GM18907 (cell line): ENCODE data around the gene LMNB1.
"Not testable (repeated sequence)": the region's sequence is repeated elsewhere in the genome, so short reads cannot be mapped to it uniquely, and the experiment has no call there.

ENCODE experiments used
- ATAC-seq: cut with Tn5 transposase; IDR thresholded peaks from one replicate; pipeline ENCODE4 v1.9.1; 2021; ENCODE audit warnings: mild to moderate bottlenecking, moderate library complexity; ENCODE audit not compliant: unreplicated experiment

Gene LMNB1

GRCh38 chr5:126777975-126778674 lies 1.2 kb downstream of the LMNB1 start:
- ATAC-seq = peak; percentile 72

- ATAC-seq = peak; percentile 10
Observed at GRCh38 chr5:126778675-126779403, 1.9 kb downstream of the LMNB1 start.

GRCh38 chr5:126780165-126780827 lies 3.4 kb downstream of the LMNB1 start:
- no peak for ATAC-seq

GRCh38 chr5:126788409-126788808 lies 11.5 kb downstream of the LMNB1 start:
- not testable (repeated sequence) for ATAC-seq

- ATAC-seq = no peak
Observed at GRCh38 chr5:126793097-126793496, 16.2 kb downstream of the LMNB1 start.

- ATAC-seq = not testable (repeated sequence)
Observed at GRCh38 chr5:126793648-126794047, 16.7 kb downstream of the LMNB1 start.

GRCh38 chr5:126794157-126794828 lies 17.4 kb downstream of the LMNB1 start:
- ATAC-seq = no peak

- no peak for ATAC-seq
Observed at GRCh38 chr5:126799780-126800179, 22.8 kb downstream of the LMNB1 start.

- peak; percentile 14 for ATAC-seq
Observed at GRCh38 chr5:126801174-126801991, 24.4 kb downstream of the LMNB1 start.

GRCh38 chr5:126801992-126802294 lies 25.0 kb downstream of the LMNB1 start:
- ATAC-seq = peak; percentile 61

- no peak for ATAC-seq
Observed at GRCh38 chr5:126805063-126805462, 28.1 kb downstream of the LMNB1 start.

- peak; percentile 63 for ATAC-seq
Observed at GRCh38 chr5:126808521-126808988, 31.6 kb downstream of the LMNB1 start.

GRCh38 chr5:126809916-126810315 lies 33.0 kb downstream of the LMNB1 start:
- no peak for ATAC-seq

GRCh38 chr5:126810596-126811380 lies 33.9 kb downstream of the LMNB1 start:
- ATAC-seq = no peak

- ATAC-seq = no peak
Observed at GRCh38 chr5:126811515-126812198, 34.7 kb downstream of the LMNB1 start.

GRCh38 chr5:126812199-126812570 lies 35.2 kb downstream of the LMNB1 start:
- ATAC-seq = no peak

- ATAC-seq = not testable (repeated sequence)
Observed at GRCh38 chr5:126813799-126814198, 36.9 kb downstream of the LMNB1 start.

- no peak for ATAC-seq
Observed at GRCh38 chr5:126814721-126815404, 37.9 kb downstream of the LMNB1 start.

- ATAC-seq = no peak
Observed at GRCh38 chr5:126816649-126817048, 39.7 kb downstream of the LMNB1 start.
